Embryonic facial prominence (tissue), 1 donor: ENCODE results near the gene SHMT2.

ENCODE experiments used
- DNase-seq: peaks from one replicate; pipeline ENCODE4 v3.0.0-alpha.2; 2016; ENCODE audit errors: extremely low spot score

Gene SHMT2

DNA sequence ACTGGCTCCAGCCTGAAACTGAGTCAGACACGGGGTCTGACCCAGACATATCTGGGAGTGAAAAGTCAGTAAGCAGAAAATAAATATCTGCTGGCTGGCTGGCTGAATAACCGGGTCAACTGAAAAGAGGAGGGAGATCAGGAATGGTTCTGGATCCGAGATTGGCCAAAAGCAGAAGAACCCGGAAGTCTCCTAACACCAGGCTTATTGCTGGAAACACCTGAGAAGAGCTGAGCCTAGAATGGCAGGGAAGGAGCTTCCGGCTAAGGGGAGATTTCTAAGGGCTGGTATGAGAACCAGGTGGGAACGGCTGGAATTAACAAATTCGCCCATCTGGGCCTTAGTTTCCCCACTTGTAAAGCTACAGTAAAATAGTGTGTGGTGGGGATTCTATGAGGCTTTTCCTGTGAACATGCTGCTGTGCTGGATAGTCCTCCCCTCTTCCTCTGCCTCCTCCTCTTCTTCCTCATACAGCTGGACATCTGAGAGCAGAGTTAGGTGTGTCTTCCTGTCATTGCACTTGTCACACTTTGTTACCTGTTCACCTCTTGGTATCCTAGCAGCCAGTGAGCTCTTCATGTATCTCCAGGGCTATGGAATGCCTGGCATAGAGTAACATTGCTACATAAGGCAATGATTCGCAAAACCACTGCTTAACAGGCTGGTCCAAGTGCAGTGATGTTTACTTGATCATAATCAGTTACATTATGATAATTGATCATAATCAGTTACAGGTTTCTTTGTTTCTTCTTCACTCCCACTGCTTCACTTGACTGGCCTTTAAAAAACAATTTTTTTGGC, 2.0 kb upstream of the SHMT2 start:
- no peak for DNase-seq

GRCh38 chr12:57229046-57229633, 371 bp upstream of the SHMT2 start:
- no peak for DNase-seq

DNA sequence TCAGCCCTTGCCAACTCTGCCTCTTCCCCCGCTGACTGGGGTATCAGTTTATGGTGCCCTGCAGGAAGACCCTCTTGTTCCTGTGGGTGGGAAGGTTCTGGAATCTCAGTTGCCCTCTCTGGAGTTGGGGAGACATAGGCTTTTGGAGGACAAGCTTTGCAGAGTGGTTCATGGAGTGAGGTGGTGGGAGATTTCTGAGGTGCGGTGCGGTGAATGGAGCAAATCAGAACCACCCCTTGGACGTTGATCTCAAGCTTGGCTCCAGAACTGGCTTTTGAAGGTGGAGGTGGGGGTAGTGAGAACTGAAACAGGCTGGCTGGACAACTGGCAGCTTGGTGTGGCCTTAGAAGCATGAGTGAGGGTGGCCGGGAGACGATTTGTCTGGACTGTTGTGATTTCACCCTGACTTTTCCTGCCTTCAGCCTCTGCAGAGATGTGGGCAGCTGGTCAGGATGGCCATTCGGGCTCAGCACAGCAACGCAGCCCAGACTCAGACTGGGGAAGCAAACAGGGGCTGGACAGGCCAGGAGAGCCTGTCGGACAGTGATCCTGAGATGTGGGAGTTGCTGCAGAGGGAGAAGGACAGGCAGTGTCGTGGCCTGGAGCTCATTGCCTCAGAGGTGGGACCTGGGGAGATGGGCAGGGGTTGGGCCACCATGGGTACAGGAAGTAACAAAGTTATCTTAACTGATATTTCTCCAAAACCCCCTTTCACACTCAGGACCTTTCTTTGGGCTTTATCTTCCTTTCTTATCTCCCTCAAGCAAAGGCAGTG, 1.1 kb downstream of the SHMT2 start:
- no peak for DNase-seq

DNA sequence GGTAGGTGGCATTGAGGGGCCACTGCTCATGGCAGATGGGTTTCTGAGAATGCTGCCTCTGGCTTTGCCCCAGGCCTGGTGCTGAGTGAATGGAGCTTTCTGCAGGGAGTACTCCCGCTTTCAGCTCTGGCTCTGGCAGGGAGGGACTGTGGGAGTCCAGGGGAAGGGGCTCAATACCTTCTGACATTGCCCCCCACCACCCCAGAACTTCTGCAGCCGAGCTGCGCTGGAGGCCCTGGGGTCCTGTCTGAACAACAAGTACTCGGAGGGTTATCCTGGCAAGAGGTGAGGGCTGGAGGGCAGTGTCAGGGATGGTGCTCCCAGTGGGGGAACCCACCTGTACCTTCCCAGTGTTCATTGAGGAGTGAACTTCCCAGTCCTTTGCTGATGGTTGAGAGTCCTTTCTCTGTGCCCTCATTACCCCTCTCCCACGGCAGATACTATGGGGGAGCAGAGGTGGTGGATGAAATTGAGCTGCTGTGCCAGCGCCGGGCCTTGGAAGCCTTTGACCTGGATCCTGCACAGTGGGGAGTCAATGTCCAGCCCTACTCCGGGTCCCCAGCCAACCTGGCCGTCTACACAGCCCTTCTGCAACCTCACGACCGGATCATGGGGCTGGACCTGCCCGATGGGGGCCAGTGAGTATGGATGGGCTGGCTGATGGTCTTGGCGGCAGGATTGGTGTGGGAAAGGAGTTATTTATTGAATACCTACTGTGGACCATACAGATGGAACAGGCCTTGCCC, 1.9 kb downstream of the SHMT2 start:
- no peak for DNase-seq

GRCh38 chr12:57232156-57232756, 2.7 kb downstream of the SHMT2 start:
- DNase-seq = no peak

- no peak for DNase-seq
Observed at GRCh38 chr12:57233357-57234232, 4.1 kb downstream of the SHMT2 start.

DNA sequence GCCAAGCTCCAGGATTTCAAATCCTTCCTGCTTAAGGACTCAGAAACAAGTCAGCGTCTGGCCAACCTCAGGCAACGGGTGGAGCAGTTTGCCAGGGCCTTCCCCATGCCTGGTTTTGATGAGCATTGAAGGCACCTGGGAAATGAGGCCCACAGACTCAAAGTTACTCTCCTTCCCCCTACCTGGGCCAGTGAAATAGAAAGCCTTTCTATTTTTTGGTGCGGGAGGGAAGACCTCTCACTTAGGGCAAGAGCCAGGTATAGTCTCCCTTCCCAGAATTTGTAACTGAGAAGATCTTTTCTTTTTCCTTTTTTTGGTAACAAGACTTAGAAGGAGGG, 4.7 kb downstream of the SHMT2 start:
- DNase-seq = no peak

GRCh38 chr12:57234571-57235016, 5.1 kb downstream of the SHMT2 start:
- DNase-seq = no peak

GRCh38 chr12:57235017-57235727, 5.7 kb downstream of the SHMT2 start:
- DNase-seq = no peak

- no peak for DNase-seq
Observed at GRCh38 chr12:57235728-57236131, 6.2 kb downstream of the SHMT2 start.

- no peak for DNase-seq
Observed at GRCh38 chr12:57236201-57236924, 6.9 kb downstream of the SHMT2 start.

DNA sequence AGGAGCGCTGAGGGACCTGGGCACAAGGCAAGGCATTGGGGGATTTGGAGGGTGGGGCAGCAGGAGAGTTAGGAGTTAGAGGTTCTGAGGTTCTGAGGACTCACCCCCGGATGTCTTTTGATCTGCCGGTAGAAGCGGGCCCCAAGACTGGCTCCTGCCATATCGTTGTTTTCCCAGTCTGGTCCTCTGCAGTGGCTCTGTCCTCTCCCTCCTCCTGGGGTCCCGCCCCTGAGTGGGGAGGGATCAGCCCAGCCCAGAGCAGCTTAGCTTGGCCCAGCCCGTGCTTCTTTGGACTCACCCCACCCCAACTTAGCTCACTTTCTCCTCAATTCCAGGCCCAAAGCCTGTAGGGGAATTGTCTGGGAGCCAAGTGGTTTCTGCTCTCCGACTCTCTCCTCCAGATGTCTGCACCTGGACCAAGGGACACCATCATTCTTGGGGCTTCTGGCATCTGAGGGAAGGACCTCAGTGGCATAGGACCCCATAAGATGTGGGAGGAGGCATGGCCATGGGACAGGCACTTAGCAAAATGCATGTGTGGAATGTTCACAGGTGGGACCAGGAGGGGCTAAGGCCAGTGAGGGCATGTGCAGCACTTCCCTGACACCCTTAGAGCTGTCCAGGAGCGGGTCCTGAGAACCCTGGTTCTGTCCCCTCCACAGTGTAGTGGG, 7.5 kb downstream of the SHMT2 start:
- DNase-seq = no peak

DNA sequence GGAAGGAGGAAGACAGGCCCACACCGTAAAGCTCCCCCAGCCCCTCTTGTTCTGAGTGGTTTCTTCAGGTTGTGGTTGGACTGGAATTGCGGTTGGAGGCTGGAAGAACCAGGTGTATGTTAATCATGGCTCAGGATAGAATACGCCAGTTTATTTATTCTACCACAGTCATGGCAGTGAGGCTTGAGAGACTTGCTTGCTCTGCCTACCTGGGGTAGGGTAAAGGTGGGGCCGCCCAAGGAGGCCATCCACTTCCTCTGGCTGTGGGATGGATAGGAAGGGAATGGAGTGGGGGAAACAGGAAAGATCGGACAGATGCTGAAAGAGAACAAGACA, 8.1 kb downstream of the SHMT2 start:
- DNase-seq = no peak

DNA sequence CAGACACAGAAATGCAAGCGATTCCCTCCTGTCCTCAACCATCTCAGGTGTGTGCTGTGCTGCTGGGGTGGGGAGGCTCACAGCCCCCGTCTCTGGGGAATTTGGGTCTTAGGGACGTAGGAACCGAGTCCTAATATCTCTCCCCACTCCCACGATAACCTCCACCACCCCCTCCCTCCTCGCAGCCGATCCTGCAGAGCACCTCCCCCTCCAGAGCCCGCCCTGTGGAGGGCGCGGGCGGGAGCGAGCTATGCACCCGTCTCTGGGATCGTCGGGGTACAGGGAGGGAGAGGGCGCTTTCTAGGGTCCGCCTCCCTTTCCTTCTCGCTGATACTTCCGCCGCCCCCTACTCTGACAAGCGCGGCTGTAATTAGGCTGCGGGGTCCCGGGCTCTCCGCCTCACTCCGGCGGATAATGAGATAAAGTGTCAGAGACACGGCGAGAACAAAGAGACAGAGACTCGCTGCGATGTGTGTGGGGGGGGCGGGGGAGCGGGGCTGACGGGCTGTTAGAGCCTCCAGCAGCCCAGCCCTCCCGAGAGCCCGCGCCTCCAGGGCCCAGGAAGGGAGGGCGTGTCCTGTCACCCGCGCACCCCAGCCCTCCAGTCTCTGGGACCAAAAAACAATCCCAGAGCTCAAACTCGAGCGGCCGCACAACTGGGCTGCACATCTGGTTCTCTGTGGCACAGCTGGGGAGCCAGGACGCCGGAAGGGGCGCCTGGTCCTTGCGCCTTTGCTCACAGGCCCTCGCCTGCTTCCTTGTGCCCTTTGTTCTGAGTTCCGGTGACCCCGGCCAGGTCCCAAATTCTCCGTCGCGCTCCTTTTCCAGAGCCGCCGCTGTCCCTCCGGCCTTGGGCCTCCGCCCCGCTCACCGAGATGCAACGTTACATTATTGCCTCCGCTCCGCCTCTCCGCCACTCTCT, 8.7 kb downstream of the SHMT2 start:
- no peak for DNase-seq

GRCh38 chr12:57238854-57239554, 9.5 kb downstream of the SHMT2 start:
- peak; percentile 54 for DNase-seq

GRCh38 chr12:57239587-57240065, 10.1 kb downstream of the SHMT2 start:
- DNase-seq = no peak
